Fibroblast of villous mesenchyme (primary cell): ENCODE measurements around the gene NAA35. TPM values are rescaled to one million over a fixed set of nuclear protein-coding genes. Genes with fewer than 3 reads are reported as not detected.

ENCODE experiments used
- DNase-seq: peaks from one replicate; pipeline ENCODE4 v3.0.0-alpha.2; 2010; ENCODE audit warnings: low read depth
- H3K4me3 ChIP-seq: 2 replicates; pipeline ENCODE4 v1.5.1; 2011; ENCODE audit warnings: low read depth, mild to moderate bottlenecking, low read length
- total RNA-seq: library from RNA; depleted of rRNA; stranded (reverse); fragments of >200 nt; gene quantifications from 2 replicates; pipeline ENCODE4 v1.2.3, GENCODE V29; 2012
- TF ChIP-seq, protein P1 (sequence below): IDR thresholded peaks from 2 replicates; pipeline ENCODE4 v1.5.1; 2012; ENCODE audit warnings: low read depth, mild to moderate bottlenecking, low read length; ENCODE audit not compliant: insufficient read depth

The NAA35 gene
- total RNA-seq = 20.9 and 28.5 TPM in 2 replicates

DNA sequence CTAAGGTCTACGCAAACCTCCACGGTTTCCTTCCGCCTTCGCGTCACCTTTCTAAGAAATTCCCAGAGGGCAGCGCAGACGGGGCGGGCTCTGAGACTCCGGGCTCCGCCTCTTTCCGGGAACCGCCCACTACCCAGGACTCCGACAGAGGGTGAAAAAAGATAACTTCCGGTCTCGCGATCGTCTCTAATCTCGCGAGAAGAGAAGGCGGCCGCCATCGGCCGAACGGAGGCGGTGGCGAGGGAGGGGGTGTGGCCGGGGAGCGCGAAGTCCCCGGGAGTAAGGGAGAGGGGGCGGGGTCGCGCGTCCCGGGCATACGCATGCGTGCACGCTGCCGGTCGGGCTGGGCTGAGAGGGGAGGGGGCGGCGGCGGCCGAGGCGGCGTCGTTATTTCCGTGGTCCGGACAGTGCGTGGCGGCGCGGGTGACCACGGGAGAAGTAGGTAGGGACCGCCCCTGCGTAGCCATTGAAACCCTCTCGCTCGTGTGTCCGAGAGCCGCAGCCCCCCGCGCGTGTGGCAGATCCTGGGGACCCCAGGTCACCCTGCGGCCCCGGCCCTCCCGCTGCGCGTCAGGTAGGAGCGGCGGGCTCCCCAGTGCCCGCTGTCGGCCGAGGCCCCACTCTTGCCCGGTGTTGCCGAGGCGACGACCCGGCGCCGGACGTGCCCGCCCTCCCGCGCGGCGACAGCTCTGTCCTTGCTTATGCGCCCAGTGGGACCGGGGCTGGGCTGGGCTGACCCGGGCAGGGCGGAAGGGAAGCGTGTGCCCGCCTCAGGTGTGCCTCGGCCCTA, at the start of gene NAA35:
Gene NAA35 (plus strand): TSS at position 315 of the 790 bp plus-strand sequence. CDS start 1,014 bp downstream, outside the sequence.
- DNase-seq = peak; percentile 99
- TF ChIP-seq, protein P1, sequence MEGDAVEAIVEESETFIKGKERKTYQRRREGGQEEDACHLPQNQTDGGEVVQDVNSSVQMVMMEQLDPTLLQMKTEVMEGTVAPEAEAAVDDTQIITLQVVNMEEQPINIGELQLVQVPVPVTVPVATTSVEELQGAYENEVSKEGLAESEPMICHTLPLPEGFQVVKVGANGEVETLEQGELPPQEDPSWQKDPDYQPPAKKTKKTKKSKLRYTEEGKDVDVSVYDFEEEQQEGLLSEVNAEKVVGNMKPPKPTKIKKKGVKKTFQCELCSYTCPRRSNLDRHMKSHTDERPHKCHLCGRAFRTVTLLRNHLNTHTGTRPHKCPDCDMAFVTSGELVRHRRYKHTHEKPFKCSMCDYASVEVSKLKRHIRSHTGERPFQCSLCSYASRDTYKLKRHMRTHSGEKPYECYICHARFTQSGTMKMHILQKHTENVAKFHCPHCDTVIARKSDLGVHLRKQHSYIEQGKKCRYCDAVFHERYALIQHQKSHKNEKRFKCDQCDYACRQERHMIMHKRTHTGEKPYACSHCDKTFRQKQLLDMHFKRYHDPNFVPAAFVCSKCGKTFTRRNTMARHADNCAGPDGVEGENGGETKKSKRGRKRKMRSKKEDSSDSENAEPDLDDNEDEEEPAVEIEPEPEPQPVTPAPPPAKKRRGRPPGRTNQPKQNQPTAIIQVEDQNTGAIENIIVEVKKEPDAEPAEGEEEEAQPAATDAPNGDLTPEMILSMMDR = no peak
- peak within 1 kb of the TSS; percentile 93 for H3K4me3 ChIP-seq

DNA sequence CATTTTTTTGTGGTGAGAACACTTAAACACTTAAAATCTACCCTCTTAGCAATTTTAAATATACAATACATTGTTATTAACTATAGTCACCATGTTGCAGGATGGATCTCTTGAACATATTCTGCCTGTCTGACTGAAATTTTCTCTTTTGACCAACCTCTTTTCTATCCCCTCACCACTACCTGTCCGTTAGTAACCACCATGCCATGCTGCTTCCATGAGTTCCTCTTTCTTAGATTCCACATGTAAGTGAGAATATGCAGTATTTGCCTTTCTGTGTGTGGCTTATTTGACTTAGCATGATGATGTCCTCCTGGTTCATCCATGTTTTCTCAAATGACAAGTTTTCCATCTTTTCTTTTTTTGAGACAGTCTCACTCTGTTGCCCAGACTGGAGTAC, 48.5 kb upstream of the NAA35 start:
- DNase-seq = no peak
- TF ChIP-seq, protein P1 = no peak
- H3K4me3 ChIP-seq = no peak overlapping the region

DNA sequence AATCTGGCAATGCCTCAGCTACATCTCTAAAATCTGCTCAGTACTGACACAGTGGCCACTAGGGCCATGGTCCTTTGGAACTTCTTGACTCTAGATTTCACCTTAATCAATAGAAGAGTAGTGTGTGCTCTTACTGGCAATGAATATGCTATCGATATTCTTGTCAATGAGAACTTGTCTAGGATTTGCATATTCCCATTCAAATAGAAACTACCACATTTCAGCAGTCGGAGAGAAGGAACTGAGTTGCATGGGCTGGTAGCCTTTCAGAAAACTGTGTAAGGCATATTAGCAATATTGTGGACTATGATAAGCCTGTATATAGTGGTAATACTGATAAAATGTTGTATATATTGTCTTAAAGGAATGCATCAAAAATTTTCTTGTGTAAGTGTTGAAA, 45.3 kb upstream of the NAA35 start:
- no peak for DNase-seq
- H3K4me3 ChIP-seq = no peak overlapping the region
- TF ChIP-seq, protein P1 = no peak

DNA sequence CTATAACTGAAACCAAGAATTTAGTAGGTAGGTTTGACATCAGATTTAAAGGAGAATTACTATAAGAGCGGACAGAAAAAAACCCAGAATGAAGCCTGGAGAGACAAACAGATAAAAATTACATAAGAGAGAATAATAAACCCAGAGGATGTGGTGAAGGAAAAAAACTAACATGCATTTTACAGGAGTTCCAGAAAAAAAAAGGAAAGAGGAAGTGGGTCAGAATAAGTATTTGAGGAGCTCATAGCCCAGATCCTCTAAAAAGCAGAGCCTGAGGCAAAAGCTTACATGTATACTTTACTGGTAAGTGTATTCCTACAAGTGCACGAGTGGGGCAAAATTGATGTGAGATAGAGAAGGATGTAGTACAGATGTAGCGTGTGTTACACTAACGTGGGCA, 43.1 kb upstream of the NAA35 start:
- DNase-seq = no peak
- H3K4me3 ChIP-seq = no peak overlapping the region
- TF ChIP-seq, protein P1 = no peak

DNA sequence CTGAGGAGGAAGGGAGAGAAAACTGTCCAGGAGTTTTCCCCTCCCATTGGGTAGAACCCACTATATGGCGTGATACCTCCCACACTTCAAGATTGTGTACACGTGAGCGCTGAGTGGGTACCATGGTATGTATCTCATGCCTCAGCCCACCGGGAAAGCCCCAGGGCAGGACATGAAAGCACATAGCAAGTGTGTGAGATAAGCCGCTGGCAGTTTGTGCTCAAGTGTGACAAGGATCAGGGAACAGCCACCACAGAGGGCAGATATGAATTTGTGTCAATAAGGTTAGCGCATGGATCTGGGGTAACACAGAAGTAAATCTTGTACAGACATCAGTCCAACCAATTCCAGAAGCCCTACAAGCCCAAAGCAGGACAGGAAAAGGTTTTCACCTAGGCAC, 42.6 kb upstream of the NAA35 start:
- TF ChIP-seq, protein P1 = no peak
- DNase-seq = no peak
- no peak overlapping the region for H3K4me3 ChIP-seq

DNA sequence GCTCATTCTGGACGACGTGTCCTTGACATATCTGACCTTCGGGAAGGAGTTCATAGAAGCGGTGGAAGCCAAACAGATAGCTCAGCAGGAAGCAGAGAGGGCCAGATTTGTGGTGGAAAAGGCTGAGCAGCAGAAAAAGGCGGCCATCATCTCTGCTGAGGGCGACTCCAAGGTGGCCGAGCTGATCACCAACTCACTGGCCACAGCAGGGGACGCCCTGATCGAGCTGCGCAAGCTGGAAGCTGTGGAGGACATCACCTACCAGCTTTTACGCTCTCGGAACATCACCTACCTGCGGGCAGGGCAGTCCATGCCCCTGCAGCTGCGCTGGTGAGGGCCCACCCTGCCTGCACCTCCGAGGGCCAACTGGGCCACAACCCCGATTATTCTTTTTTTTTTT, 41.6 kb upstream of the NAA35 start:
- DNase-seq = no peak
- TF ChIP-seq, protein P1 = no peak
- H3K4me3 ChIP-seq = no peak overlapping the region
